Activated CD4-positive, alpha-beta T cell treated with anti-CD3 and anti-CD28 coated beads, Interleukin-2, amount 50 U/mL, for 1 hour (primary cell): Measurements from ENCODE around the gene CENPU.

Source experiments
- DNase-seq: peaks from one replicate; pipeline ENCODE4 v3.0.0-alpha.2; 2020

CENPU gene

DNA sequence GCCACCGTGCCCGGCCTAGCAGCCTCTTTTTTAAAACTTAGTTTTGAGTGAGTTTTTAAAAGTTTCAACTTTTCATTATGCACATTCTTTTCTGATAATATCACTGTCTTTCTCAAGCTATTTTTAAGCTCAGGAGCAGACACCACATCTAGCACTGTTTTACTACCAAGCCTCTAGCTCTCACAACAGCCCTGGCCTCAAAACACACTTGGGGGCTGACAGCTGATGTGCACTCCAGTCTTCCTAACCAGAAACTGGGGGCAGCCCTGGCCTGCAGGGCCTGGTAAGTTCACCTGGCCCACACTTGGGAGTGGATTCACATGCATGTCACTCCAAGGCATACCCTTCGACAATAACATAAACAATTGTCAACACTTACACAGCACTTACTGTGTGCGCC lies 34.0 kb downstream of the CENPU start:
- DNase-seq = no peak

DNA sequence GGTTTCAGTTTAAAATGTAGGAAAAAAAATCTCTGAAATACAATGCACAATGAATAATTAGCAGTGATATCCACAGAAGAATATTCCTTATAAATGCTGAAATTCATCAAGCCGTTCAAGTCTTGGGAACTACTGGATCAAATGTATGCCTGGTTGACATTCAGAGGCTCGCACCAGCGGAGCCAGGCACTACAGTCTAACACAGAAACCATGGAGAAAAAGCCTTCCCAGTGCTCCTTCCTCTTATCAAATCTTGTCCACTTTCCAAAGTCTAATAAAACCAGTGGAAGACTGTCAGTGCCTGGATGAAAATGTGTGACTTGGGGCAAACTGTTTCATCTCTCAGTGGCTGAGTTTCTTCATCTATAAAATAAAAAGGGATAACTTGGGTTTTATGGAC lies 35.9 kb downstream of the CENPU start:
- DNase-seq = no peak

DNA sequence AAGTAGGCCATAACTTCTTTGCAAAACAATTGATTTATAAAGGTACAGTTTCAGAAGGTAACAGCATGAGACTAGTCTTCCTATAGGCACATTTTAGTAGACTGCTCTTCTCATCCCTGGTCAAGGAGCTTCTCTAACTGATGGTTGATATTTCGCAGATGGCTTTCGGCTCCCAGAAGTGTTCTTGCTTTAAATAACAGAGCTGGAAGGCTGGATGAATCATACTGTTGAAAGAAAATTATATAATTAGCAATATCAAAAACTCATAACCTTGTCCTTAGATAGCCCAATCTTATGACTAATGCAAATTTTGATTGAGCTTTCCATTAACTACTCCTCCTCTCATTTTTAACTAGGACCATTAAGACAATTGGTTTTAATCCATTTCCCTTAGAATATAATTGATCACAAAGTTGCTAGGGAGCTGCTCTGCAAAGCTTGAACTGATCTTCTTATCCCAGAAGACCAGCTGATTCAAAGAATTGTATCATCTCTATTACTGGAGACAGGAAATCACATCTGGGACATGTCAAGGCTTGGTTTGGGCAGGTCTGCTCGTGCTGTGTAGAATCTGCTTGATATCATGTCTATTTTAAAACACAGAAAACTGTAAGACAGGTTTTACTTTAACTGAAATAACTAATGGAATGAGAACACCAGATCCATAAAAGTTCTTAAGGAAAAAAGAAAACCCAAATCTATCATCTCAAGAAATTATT lies 38.6 kb downstream of the CENPU start:
- no peak for DNase-seq

DNA sequence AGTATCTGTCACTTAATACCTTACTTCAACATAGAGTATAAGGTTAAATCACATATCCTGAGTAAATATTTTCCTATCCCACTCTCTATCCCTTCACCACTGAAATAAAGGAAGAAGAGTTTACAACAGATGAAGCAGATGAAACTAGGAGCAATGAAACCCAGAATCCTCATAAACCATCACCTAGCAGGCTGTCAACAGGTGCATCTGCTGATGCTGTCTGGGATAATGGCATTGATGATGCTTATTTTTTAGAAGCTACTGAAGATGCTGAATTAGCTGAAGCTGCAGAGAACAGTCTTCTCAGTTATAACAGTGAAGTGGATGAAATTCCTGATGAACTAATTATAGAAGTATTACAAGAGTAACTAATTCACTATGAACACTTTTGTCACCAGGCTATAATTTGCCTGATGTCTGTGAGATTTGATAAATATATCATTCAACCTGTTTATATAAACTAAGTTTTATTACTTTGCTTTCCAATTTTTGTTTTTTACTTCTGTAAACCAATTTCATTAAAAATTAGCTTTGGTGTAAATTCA lies 39.4 kb downstream of the CENPU start:
- no peak for DNase-seq

DNA sequence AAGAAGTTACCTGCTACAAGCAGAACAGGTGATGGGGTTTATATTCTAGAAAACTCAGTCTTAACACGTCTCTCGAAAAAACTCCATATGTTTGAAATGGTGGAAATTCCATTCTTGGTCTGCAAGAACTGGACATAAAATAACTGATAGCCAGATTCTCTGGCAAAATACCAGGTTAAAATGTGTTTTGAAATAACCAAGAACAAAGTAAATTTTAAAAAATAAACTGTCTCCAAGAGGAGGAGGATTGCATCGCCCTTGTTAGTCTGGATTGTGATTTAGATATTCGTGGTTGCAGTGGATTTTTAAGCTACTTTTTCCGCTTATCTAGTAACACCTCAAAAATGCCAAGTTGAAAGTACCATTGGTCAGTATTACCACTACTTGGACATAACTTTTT lies 40.8 kb downstream of the CENPU start:
- no peak for DNase-seq

DNA sequence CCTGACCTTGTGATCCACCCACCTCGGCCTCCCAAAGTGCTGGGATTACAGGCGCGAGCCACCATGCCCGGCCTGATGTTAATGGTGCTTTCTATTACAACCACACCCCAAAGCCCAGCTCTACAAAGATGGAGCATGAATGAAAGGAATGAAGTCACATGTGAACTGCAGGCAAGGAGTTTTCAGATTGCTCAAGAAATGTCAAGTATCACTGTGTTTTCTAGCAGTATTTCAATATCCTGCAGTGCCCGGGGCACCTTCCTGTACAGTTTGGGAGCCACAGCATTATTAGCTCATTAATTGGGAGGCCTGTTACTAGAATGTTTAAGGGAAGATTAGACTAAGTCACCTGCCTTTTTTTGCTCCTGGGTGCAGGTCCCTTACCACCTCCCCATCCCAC lies 44.2 kb downstream of the CENPU start:
- DNase-seq = no peak

DNA sequence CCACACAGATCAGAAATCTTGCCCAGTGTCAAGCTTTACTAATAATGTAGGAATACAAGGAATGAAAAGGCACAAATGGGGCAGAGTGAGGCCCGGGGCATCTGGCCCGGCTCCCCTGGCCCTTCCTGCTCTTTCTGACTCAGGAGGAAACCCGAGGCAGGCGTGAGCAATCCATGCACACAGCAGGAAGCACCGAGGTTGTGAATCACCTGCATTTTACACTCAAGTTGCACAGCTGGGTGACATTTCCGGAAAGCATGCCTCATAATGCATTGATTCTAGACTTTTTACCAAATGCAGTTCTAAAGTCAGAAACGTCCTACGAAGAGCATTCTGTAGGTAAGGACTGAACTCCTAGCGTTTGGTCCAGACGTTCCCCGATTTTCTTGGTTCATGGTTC lies 45.4 kb downstream of the CENPU start:
- no peak for DNase-seq

DNA sequence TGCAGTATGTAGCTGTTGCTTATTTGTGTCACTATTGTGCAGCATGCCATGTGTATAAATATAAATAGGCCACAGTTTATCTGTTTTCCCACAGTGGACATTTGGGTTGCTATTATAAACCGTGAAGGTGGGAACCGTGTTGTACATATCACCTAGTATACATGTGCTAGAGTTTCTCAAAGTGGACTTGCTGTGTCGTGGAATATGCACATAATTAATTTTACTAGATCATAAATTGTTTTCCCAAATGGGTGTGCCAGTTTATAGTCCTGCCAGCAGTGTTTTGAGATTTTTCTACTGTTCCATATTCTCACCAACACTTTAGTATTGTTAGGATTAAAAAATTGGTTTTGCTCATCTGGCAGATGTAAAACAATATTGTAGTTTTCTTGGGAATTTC lies 45.9 kb downstream of the CENPU start:
- DNase-seq = no peak

DNA sequence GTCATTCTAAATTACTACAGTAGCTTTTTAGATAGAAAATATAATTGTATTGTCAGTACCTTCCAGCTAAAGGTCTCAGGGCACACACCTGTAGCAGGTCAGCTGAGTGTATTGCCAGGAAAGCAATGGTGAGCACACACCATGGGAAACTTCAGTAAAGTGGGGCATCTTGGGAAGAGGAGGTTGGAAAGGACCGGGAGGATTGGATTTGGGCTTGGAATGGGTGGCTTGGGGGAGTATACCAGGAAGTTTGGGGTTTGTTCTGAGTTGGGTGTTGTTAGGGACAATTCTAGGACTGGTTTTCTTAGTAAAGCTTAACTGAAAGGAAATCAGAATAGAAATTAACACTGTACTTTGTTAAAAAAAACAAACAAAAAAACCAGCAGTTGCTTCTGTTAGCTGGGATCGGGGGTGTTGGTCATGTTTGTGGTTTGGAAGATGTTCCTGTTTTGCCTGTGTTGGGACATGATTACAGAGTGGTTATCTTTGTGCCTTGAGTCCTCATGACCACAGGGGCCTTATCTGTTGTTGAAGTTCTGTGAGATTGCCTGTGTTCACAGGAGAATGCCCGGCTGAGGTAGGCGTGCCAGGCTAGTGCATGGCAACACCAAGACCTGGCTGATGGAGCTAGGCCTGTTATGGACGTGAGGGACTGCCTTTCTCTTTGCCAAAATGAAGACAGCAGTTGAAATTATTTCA lies 49.3 kb downstream of the CENPU start:
- no peak for DNase-seq

DNA sequence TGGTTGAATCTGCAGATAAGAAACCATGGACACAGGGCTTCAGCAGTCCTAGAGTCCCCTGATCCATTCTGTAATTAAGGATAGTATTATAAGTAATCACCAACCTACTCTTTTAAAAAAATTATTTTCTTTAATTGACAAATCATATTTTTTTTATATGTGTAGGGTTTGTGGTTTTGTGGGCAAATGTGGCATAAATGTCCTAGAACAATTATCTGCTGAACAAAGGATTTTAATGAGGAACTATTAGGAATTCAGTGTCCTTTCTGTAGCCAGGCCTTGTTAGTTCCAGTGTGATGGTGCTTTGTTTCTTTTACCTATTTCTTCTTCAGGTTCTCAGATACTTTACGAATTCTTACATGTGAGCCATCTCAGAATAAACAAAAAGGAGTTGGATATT lies 52.0 kb downstream of the CENPU start:
- DNase-seq = no peak

DNA sequence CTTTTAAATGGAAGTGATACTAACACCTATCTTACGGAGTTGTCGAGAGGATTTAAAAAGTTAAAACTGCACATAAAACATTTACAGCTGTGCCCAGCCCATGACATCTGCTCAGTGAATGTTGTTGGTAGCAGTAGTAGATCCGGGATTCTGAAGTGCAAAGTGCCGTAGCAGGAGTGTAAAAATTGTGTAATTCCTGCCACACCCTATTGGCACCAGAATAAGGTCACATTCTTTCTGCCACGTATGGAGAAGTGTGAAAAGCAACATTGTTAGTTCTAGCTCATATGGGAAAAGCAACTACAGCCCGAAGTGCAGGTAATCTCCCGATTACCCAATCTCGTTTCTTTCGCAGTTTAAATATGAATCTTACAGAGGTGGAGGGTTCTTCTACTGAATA lies 53.2 kb downstream of the CENPU start:
- DNase-seq = no peak

DNA sequence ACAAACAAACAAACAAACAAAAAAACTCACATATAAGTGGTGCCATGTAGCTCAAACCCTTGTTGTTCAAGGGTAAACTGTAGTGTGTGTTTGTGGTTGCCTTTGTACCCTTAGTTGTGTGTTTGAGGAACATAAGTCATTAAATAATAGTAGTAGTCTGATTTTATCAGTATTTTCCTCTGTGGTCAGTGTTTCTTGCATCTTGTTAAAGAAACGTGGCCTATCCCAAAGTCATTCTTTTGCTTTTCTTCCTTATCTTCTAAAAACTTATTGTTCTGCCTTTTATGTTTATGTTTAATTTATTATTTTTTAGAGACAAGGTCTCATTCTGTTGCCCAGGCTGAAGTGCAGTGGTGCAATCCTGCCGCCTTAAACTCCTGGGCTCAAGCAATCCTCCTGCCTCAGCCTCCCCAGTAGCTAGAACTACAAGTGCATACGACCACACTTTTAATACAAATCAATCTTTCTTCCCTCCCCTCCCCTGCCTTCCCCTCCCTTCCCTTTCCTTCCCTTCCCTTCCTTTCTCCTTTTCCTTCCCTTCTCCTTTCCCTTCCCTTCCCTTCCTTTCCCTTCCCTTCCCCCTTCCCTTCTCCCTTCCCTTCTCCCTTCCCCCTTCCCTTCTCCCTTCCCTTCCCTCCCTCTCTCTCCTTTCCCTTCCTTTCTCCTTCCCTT lies 57.9 kb downstream of the CENPU start:
- no peak for DNase-seq

DNA sequence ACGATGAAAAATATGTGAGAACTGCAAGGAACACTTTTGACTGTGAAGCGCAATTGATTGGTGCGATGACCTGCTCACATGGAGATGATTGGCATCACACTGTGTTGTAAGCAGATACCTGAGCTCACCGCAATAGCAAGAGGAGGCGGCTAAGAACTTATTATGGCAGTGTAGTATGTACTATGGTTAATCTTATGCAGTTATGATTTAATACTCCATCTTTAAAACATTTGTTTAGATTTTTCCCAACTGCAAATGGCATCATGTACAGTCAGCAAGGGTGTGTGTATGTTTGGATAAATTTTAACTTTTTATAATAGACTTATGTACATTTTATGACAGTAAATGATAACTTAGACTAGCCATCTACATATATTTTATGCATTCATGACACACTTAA lies 58.9 kb downstream of the CENPU start:
- no peak for DNase-seq

DNA sequence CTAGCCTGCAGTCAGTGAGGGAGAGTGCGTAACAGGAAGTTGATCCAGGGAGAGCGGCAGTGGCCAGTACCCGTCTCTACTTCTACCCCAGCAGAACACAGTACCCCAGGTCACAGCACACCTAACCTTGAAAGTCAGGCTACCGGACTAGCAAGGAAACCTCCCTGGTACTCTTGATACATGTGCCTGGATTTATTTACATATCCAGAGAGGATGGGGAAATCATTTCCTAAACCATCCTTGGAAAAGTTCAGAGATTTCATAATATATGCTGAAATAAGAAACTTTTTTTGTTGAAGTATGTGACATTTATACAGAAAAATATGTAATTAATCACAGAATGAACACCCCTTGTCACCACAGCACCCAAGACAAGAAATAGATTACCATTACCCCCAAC lies 59.9 kb downstream of the CENPU start:
- DNase-seq = no peak

DNA sequence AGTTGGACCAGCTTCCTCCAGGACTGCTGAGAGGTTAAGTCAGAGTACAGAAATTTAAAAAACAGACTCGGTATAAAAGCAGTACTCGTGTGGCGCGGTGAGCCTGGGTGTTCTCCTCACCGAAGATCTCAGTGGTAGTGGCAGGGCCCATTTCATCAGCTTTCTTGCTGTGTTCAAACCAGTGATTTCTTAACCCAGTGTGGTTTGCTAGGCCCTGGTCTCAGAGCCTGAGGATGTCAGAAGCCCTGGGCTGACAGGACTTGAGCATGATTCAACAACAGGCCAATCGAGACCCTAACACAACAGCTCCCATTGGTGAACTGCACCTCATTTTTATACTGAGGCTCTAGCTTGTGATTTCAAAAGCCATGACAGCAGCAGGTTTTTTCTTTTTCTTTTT lies 61.2 kb downstream of the CENPU start:
- no peak for DNase-seq

DNA sequence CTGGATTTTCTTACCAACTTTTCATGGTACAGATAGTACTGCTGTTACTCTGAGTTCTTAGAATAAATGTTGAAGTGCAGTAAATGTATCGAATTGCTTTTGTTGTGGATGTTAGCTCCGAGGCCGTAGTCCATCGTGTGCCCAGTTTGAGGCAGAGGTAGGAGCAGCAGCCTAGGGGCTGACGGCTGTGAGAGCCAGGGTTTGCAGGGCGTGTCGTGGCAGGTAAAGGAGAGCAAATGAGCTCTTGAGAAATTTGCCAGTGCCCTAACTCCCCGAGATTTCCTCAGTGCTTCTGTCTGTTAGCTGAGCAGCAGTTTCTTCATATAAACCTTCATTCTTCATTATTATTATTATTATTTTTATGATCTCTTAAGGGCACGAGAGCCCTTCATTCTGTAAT lies 62.8 kb downstream of the CENPU start:
- no peak for DNase-seq

DNA sequence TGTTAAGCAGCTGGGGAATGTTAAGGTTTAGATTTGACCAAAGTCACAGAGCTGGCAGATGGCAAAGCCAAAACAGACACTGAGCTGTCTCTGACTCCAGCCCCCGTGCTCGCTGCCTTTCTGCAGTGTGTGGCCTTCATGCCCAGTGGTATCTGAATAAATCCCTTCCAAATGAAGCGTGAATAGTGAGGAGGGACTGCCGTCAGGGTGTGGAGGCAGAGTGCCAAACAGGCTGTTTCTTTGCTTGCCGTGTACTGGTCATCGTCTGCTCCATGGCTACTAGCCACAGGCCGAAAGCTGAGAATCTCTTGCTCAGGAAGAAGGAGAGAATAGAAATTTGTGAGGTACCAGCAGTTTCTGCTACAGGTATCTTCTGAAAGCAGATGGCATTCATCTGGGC lies 64.6 kb downstream of the CENPU start:
- no peak for DNase-seq

DNA sequence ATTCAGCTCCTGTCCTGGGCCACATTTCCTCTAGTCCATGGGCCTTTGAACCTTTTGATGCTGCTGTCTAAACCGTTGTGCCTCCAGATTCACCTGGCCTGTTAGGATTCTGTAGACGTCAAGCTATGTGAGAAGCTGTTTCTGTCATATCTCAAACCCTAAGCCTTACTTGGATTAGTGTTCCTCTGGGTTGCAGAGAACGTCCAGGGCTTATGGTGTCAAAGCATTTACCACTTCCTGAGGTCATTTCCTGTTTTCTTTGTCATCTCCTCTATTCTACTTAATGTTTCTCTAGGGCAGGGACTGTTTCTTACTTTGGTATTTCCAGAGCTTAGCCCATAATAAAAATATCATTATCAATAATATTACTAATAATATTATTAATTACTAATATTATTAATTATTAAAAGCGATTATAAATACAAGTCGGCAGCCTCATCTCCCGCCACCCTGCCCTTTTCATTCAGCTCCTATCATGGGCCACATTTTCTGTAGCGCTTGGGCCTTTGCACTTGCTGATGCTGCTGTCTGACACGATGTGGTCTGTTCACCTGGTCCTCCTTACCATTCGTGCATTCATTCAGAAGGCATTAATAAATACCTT lies 65.3 kb downstream of the CENPU start:
- DNase-seq = no peak

DNA sequence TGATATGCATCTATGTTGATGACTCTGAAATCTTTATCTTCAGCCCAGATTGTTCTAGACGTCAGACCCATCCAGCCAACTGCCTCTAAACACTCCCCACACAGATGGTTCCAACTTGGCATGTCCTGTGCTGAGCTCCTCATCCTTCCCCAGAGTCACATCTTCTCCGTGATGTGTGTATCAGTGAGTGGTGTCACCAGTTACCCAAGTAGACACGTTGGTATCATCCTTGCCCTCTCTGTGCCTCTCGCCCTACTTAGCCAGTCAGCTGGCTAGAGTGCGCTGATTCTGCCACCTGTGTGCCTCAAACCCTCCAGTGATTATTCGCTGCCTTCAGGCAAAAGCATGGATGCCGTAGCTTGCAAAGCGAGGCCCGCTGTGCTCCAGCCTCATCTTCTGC lies 65.8 kb downstream of the CENPU start:
- DNase-seq = no peak

DNA sequence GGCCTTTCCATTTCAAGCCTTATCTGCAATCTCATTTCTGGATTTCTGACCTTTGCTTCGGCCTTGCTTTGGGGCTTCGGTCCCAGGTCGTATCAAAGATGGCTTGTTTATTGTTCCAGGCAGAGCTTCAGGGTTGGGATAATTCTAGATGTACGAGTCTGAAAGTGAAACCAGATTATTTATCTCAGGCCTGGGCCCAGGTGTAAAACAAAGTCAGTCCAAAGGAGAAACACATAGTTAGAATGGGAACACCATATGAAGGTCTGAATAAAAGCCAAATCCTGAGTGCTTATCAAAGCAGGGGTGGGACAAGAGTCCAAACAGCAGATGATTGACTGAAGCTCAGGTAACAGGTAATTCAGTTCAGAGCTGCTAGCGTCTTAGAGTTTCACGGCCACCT lies 67.2 kb downstream of the CENPU start:
- DNase-seq = no peak

DNA sequence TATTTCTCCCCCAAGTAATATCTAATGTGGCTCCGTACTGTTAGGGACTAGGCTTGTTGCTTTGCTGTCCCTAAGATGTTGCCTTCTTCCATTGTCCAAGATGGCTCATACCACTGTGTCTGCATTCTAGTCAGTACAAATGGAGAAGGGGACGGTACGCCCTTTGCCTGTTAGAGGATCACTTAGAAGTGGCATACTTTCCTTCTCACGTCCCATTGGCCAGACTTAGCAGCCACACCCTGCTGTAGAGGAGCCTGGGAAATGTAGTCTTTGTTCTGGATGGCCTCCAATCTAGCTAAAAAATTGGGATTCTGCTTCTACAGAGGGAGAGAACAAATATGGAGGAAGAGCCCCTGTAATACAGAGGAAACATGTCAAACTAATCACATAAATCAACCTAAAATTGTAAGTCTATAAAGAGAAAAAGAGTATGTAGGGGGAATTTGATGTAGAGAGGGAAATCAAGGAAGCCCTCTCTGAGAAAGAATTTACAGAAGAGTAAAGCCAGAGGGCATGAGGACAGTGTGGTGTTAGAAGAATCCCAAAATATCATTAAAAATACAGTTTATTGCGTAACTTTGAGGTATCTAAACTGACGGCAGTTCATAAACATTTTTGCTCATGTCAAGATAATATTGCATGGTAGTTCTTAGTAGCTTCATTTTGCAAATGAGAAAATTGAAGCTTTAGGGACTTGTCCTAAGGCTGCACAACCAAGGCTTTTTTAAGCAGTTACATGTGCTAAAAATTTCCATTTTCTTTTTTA lies 69.3 kb downstream of the CENPU start:
- no peak for DNase-seq

DNA sequence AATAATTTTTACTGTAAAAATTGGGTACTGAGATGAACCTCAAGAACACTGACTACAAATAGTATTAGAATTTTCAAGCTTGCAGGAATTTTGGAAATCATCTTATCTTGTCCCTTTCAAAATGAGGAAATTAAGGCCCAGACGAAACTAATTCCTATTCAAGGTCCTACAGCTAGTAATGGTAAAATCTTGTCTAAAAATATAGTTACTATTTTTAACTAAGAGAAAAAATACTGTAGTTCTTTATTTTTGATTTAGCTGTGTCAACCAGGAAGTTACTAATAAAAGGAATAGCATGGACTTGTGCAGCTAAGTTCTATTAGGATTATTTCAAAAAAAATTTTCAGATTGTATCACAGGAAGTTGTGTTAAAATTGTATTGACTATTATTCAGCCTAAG lies 71.7 kb downstream of the CENPU start:
- DNase-seq = no peak

DNA sequence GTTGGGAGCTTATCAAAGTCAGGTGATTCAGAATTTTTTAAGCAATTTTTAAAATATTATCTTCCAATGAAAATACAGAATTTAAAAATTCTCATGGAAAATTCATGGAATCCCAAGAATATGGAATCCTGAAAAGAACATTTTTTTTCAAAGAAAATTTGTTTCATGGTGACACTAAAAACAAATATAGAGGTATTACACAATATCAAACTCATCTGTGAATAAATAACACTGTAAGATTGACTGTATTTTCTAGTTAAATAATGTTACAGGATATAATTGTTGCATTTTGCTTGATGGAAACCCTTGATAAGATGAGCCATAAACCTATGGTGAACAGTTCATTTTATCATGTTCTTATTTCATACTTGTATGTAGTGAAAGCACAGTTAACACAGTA lies 72.9 kb downstream of the CENPU start:
- no peak for DNase-seq
